OCI-LY7 (cell line): ENCODE data around the gene PBX1.

Experiments used
- CTCF ChIP-seq: fragments of 200-600 bp; sonication (generic); conservative IDR thresholded peaks from 2 replicates; pipeline ENCODE4 v1.5.1; 2014; ENCODE audit warnings: mild to moderate bottlenecking, antibody characterized with exemption, low read length, moderate library complexity, mixed read lengths
- EZH2phosphoT487 ChIP-seq: fragments of 200-600 bp; sonication (generic); IDR thresholded peaks from 2 replicates; pipeline ENCODE4 v1.6.1; 2018; ENCODE audit warnings: low read depth, borderline replicate concordance, mild to moderate bottlenecking, mixed run types, antibody characterized with exemption, low read length, moderate library complexity, mixed read lengths

DNA sequence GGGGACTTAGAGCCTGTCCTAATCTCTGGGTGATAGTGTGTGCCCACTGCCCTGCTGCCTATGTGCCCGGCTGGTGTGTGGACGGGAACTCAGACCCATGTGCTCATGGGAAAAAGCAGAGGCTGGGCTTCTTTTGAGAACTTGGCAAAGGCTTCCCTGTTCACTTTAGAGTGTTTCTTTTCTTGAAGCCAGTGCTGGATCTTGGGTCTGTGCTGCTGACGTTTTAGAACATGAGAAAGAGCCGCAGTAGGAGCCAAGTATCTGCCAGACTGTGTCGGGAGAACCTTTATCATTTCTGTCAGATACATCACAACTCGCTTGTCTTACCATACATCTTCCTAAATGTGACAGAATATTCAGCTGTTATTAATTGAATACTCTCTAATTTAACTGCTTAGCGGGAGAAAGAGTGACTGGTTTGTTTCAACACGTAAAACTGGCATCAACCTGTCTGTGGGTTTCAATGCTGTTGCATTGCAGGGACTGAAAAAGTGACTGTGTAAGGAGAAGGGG lies 195.2 kb downstream of the PBX1 start:
- TF ChIP-seq CTCF (no peak), EZH2phosphoT487 (no peak)
